Smooth muscle cell (in vitro differentiated cells): ENCODE results near the gene TMEM63A. TPM values are rescaled to one million over a fixed set of nuclear protein-coding genes. Genes with fewer than 3 reads are reported as not detected.

Experiments
- DNase-seq: peaks from one replicate; lab custom pipeline; 2025; ENCODE audit not compliant: unreplicated experiment; lab: John Stamatoyannopoulos, UW
- H2AFZ ChIP-seq: fragments of 200-600 bp; sonication (generic); 2 replicates; pipeline ENCODE4 v1.6.0; 2016; ENCODE audit warnings: antibody characterized with exemption, low read depth, mild to moderate bottlenecking
- H3F3A ChIP-seq: fragments of 200-600 bp; sonication (generic); 2 replicates; pipeline ENCODE4 v1.6.0; 2017; ENCODE audit warnings: antibody characterized with exemption, low read depth
- H3K27ac ChIP-seq: fragments of 200-600 bp; sonication (generic); 2 replicates; pipeline ENCODE4 v1.5.1; 2016; ENCODE audit warnings: low read depth, mild to moderate bottlenecking
- H3K27me3 ChIP-seq: fragments of 200-600 bp; sonication (generic); 2 replicates; pipeline ENCODE4 v1.6.1; 2016; ENCODE audit warnings: low read depth, mild to moderate bottlenecking
- H3K36me3 ChIP-seq: fragments of 200-600 bp; sonication (generic); 2 replicates; pipeline ENCODE4 v1.5.1; 2016; ENCODE audit warnings: low read depth
- H3K4me1 ChIP-seq: fragments of 200-600 bp; sonication (generic); 2 replicates; pipeline ENCODE4 v1.5.1; 2016; ENCODE audit warnings: low read depth
- H3K4me2 ChIP-seq: fragments of 200-600 bp; sonication (generic); 2 replicates; pipeline ENCODE4 v1.6.0; 2016; ENCODE audit warnings: mild to moderate bottlenecking
- H3K4me3 ChIP-seq: fragments of 200-600 bp; sonication (generic); 2 replicates; pipeline ENCODE4 v1.5.1; 2016; ENCODE audit warnings: mild to moderate bottlenecking
- H3K79me2 ChIP-seq: fragments of 200-600 bp; sonication (generic); 2 replicates; pipeline ENCODE4 v1.6.0; 2016; ENCODE audit warnings: low read depth, mild to moderate bottlenecking
- H3K9ac ChIP-seq: fragments of 200-600 bp; sonication (generic); 2 replicates; pipeline ENCODE4 v1.6.0; 2016; ENCODE audit warnings: low read depth
- H3K9me3 ChIP-seq: fragments of 200-600 bp; sonication (generic); replicated peaks from 2 replicates; pipeline ENCODE4 v1.5.1; 2016; ENCODE audit warnings: low read depth
- H4K20me1 ChIP-seq: fragments of 200-600 bp; sonication (generic); 2 replicates; pipeline ENCODE4 v1.6.0; 2016; ENCODE audit warnings: low read depth
- CTCF ChIP-seq: fragments of 200-600 bp; sonication (generic); IDR thresholded peaks from 2 replicates; pipeline ENCODE4 v1.5.1; 2017; ENCODE audit warnings: borderline replicate concordance, mild to moderate bottlenecking, antibody characterized with exemption; ENCODE audit not compliant: insufficient read depth, poor library complexity, severe bottlenecking
- WGBS: methylation state at CpG from one replicate; pipeline ENCODE4 v1.1.7; 2016; ENCODE audit warnings: low lambda C conversion rate; 5-methylcytosine and 5-hydroxymethylcytosine counted together
- polyA plus RNA-seq: library from polyadenylated mRNA; unstranded; fragments of >200 nt; fragmentation: Nextera tagmentation; extraction: Ambion mirVana; gene quantifications from 2 replicates; pipeline ENCODE4 v1.2.1, GENCODE V29; 2016
- total RNA-seq: library from RNA; depleted of rRNA; stranded (reverse); fragments of >200 nt; gene quantifications from 2 replicates; pipeline ENCODE4 v1.2.3, GENCODE V29; 2014

TMEM63A gene
- total and polyA plus RNA-seq, 2 experiments from 2014 or later = 10.9 to 12.0 TPM

- H3K4me3 ChIP-seq = no peak overlapping the region
- no peaks in the 10 kb centered on the region for H3K79me2 ChIP-seq
- H3K36me3 ChIP-seq = peaks cover 3% of the 10 kb centered on the region
- no peaks in the 10 kb centered on the region for H3K27me3 ChIP-seq
- H3K4me2 ChIP-seq = peak overlapping the region; percentile 37
- no peaks in the 10 kb centered on the region for H3K9me3 ChIP-seq
- H3K27ac ChIP-seq = peak overlapping the region; percentile 46
- H3F3A ChIP-seq = peaks cover 18% of the 10 kb centered on the region
- 79% methylated on average over 8 of the region's 8 CpGs for WGBS
- H3K4me1 ChIP-seq = no peaks in the 10 kb centered on the region
- no peak overlapping the region for H2AFZ ChIP-seq
- peaks cover 6% of the 10 kb centered on the region for H4K20me1 ChIP-seq
- TF ChIP-seq CTCF = no peak
- no peak for DNase-seq
- no peak overlapping the region for H3K9ac ChIP-seq
These were observed 15.9 kb downstream of the TMEM63A start for GRCh38 chr1:225866061-225866837.

- Histone ChIP-seq H3K4me1 (no peaks in the 10 kb centered on the region), H3K4me2 (peak overlapping the region; percentile 37), H3K9me3 (no peaks in the 10 kb centered on the region), H3K27ac (peak overlapping the region; percentile 46), H3K9ac (no peak overlapping the region), H3K4me3 (no peak overlapping the region), H2AFZ (no peak overlapping the region), H3F3A (peaks cover 18% of the 10 kb centered on the region), H3K27me3 (no peaks in the 10 kb centered on the region), H3K79me2 (no peaks in the 10 kb centered on the region), H3K36me3 (peaks cover 3% of the 10 kb centered on the region), H4K20me1 (peaks cover 6% of the 10 kb centered on the region)
- TF ChIP-seq CTCF = no peak
- no peak for DNase-seq
- 96% methylated on average over 13 of the region's 13 CpGs for WGBS
These were observed 16.7 kb downstream of the TMEM63A start for GRCh38 chr1:225865514-225865913.

GRCh38 chr1:225863167-225863566, 19.0 kb downstream of the TMEM63A start:
- DNase-seq = no peak
- Histone ChIP-seq H3K36me3 (no peaks in the 10 kb centered on the region), H3K27me3 (no peaks in the 10 kb centered on the region), H2AFZ (no peak overlapping the region), H3K9me3 (no peaks in the 10 kb centered on the region), H3K9ac (no peak overlapping the region), H3K27ac (no peak overlapping the region), H3K4me2 (no peak overlapping the region), H3K4me3 (no peak overlapping the region), H4K20me1 (peaks cover 6% of the 10 kb centered on the region), H3K4me1 (no peaks in the 10 kb centered on the region), H3K79me2 (no peaks in the 10 kb centered on the region), H3F3A (peaks cover 18% of the 10 kb centered on the region)
- TF ChIP-seq CTCF = no peak
- 96% methylated on average over 5 of the region's 5 CpGs for WGBS

GRCh38 chr1:225862581-225862950, 19.6 kb downstream of the TMEM63A start:
- Histone ChIP-seq H3K4me2 (no peak overlapping the region), H3K27me3 (no peaks in the 10 kb centered on the region), H3F3A (peaks cover 18% of the 10 kb centered on the region), H2AFZ (no peak overlapping the region), H3K4me1 (no peaks in the 10 kb centered on the region), H3K9me3 (no peaks in the 10 kb centered on the region), H4K20me1 (peaks cover 6% of the 10 kb centered on the region), H3K36me3 (no peaks in the 10 kb centered on the region), H3K9ac (no peak overlapping the region), H3K27ac (no peak overlapping the region), H3K4me3 (no peak overlapping the region), H3K79me2 (no peaks in the 10 kb centered on the region)
- no peak for DNase-seq
- WGBS = 95% methylated on average over 13 of the region's 13 CpGs
- TF ChIP-seq CTCF = no peak
